Measurements from ENCODE around the gene SLC12A8. TPM values are rescaled to one million over a fixed set of nuclear protein-coding genes. Genes with fewer than 3 reads are reported as not detected.
A peak's percentile ranks its signal among the peaks of the same experiment; 100 is the strongest.

The SLC12A8 gene
- total and polyA plus RNA-seq, 9 of the 15 experiments (the other 6 are each of a cell fraction or from before 2014, with no cell fraction given): 0.04 to 0.33 (median 0.09) TPM; not detected in 4

GRCh38 chr3:125104639-125105038 lies 107.9 kb downstream of the SLC12A8 start:
- DNase-seq (ENCODE audit: extremely low read depth in 1 of 4, low spot score in 3 of 4) (no peak), FAIRE-seq (no peak), ATAC-seq (no peak)
- no TSS peak for BruUV-seq (replicated peaks)
- no peaks in the 10 kb centered on the region for H3K36me3 ChIP-seq (ENCODE audit: control insufficient read depth, insufficient read depth, low read length)
- H3K27me3 ChIP-seq (ENCODE audit: control insufficient read depth in 2 of 2, insufficient read depth in 2 of 2, low read length in 2 of 2): no peaks in the 10 kb centered on the region
- in situ Hi-C loops (cut with MboI) (no loop called here), intact Hi-C loops (cut with micrococcal nuclease) (no loop called here)
- H3K4me1 ChIP-seq (replicated peaks in 1 of 2; ENCODE audit: control insufficient read depth in 2 of 2, insufficient read depth in 2 of 2, low read length in 2 of 2): no peaks in the 10 kb centered on the region; a peak in 2 of 5 replicates
- no peaks in the 10 kb centered on the region for H3K9me1 ChIP-seq (ENCODE audit: control insufficient read depth, insufficient read depth, low read length)
- H2AFZ ChIP-seq (ENCODE audit: low read depth, low read length): no peak overlapping the region
- POLR2A ChIA-PET: no interaction called here
- TF ChIP-seq ZNF347 (CRISPR knock-in tag; IDR thresholded peaks at IDR 0.05; ENCODE audit: low read depth) (no peak), TFE3 (CRISPR knock-in tag; IDR thresholded peaks at IDR 0.05) (peak; percentile 18; the same call in 1 of the 2 replicates)
- CTCF ChIA-PET (ENCODE audit: low intra/inter-chr PET ratio): no interaction called here
- no peak overlapping the region for H3K4me3 ChIP-seq
- 0% methylated on average over 1 of the region's 1 CpG for WGBS (ENCODE audit: insufficient coverage, low coverage, missing lambda C conversion rate)
- no peak overlapping the region for H3K4me2 ChIP-seq (ENCODE audit: insufficient read depth, low read length)
- H3K9ac ChIP-seq (ENCODE audit: insufficient read depth in 1 of 2, low read depth in 2 of 2, low read length in 2 of 2): no peak overlapping the region
- H3K79me2 ChIP-seq (ENCODE audit: control insufficient read depth, insufficient read depth, low read length): no peaks in the 10 kb centered on the region
- no peaks in the 10 kb centered on the region for H3K9me3 ChIP-seq (replicated peaks; ENCODE audit: control insufficient read depth, insufficient read depth, low read depth, low read length)
- H3K27ac ChIP-seq (ENCODE audit: extremely low read depth, low read depth, low read length): no peak overlapping the region
- H4K20me1 ChIP-seq (replicated peaks; ENCODE audit: control insufficient read depth, insufficient read depth, low read length): no peaks in the 10 kb centered on the region; the same call in 1 of the 2 replicates

DNA sequence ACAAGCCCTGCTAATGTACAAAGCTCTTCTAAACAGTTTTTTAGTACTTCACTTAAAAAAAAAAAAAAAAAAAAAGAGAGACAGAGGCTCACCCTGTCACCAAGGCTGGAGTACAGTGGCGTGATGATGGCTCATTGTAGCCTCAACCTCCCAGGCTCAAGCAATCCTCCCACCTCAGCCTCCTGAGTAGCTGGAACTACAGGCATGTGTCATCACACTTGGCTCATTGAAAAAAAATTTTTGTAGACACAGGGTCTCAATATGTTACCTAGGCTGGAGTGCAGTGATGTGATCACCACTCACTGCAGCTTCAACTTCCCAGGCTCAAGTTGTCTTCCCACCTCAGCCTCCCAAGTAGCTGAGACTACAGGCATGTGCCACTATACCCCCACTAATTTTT lies 109.1 kb downstream of the SLC12A8 start:
- intact Hi-C loops (cut with micrococcal nuclease): no loop called here
- no peaks in the 10 kb centered on the region for H3K9me1 ChIP-seq (ENCODE audit: control insufficient read depth, insufficient read depth, low read length)
- H3K4me1 ChIP-seq (replicated peaks in 1 of 2; ENCODE audit: control insufficient read depth in 2 of 2, insufficient read depth in 2 of 2, low read length in 2 of 2): no peaks in the 10 kb centered on the region; a peak in 2 of 5 replicates
- ChIA-PET CTCF (ENCODE audit: low intra/inter-chr PET ratio) (no interaction called here), POLR2A (no interaction called here)
- TF ChIP-seq ZNF354B (CRISPR knock-in tag; IDR thresholded peaks at IDR 0.05) (no peak), ZNF584 (CRISPR knock-in tag; IDR thresholded peaks at IDR 0.05; ENCODE audit: low read depth) (no peak), CSDE1 (IDR thresholded peaks at IDR 0.05) (no peak), ASH1L (IDR thresholded peaks at IDR 0.05; ENCODE audit: borderline replicate concordance, low read depth, partially characterized antibody) (no peak), ELK3 (CRISPR knock-in tag; IDR thresholded peaks at IDR 0.05) (no peak), ADNP (tag; IDR thresholded peaks at IDR 0.05) (no peak), NBN (IDR thresholded peaks at IDR 0.05; ENCODE audit: low read depth) (no peak), SMAD3 (CRISPR knock-in tag; conservative IDR thresholded peaks at IDR 0.05) (no peak)
- TF ChIP-seq, protein P1, sequence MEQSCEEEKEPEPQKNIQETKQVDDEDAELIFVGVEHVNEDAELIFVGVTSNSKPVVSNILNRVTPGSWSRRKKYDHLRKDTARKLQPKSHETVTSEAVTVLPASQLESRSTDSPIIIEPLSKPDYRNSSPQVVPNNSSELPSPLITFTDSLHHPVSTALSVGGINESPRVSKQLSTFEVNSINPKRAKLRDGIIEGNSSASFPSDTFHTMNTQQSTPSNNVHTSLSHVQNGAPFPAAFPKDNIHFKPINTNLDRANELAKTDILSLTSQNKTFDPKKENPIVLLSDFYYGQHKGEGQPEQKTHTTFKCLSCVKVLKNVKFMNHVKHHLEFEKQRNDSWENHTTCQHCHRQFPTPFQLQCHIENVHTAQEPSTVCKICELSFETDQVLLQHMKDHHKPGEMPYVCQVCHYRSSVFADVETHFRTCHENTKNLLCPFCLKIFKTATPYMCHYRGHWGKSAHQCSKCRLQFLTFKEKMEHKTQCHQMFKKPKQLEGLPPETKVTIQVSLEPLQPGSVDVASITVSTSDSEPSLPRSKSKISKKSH (CRISPR knock-in tag; IDR thresholded peaks at IDR 0.05): no peak
- H3K4me2 ChIP-seq (ENCODE audit: insufficient read depth, low read length): no peak overlapping the region
- no peaks in the 10 kb centered on the region for H3K79me2 ChIP-seq (ENCODE audit: control insufficient read depth, insufficient read depth, low read length)
- H3K36me3 ChIP-seq (ENCODE audit: control insufficient read depth, insufficient read depth, low read length): no peaks in the 10 kb centered on the region
- H3K9ac ChIP-seq (ENCODE audit: insufficient read depth in 1 of 2, low read depth in 2 of 2, low read length in 2 of 2): no peak overlapping the region
- no peaks in the 10 kb centered on the region; the same call in 1 of the 2 replicates for H4K20me1 ChIP-seq (replicated peaks; ENCODE audit: control insufficient read depth, insufficient read depth, low read length)
- no peaks in the 10 kb centered on the region for H3K27me3 ChIP-seq (ENCODE audit: control insufficient read depth in 2 of 2, insufficient read depth in 2 of 2, low read length in 2 of 2)
- no peak overlapping the region for H3K4me3 ChIP-seq
- ATAC-seq (no peak), FAIRE-seq (no peak), DNase-seq (ENCODE audit: extremely low read depth in 1 of 4, low spot score in 3 of 4) (no peak)
- no peak overlapping the region for H2AFZ ChIP-seq (ENCODE audit: low read depth, low read length)
- 0% methylated on average over 1 of the region's 1 CpG for WGBS (ENCODE audit: insufficient coverage, low coverage, missing lambda C conversion rate)
- no TSS peak for BruUV-seq (replicated peaks)
- no peaks in the 10 kb centered on the region for H3K9me3 ChIP-seq (replicated peaks; ENCODE audit: control insufficient read depth, insufficient read depth, low read depth, low read length)
- no peak overlapping the region for H3K27ac ChIP-seq (ENCODE audit: extremely low read depth, low read depth, low read length)
- in situ Hi-C loops (cut with MboI): no loop called here
